Tibial nerve (tissue), 4 donors: ENCODE measurements around the gene SPINT2. TPM values are rescaled to one million over a fixed set of nuclear protein-coding genes. Genes with fewer than 3 reads are reported as not detected.

Source experiments
- DNase-seq, 2 donors: peaks; one replicate each; pipeline ENCODE4 v3.0.0-alpha.2; 2019; ENCODE audit warnings: low spot score in 2 of 2
- H3K27ac ChIP-seq, 4 donors: fragments of 200-600 bp; sonication (generic) in 3 of 4; one replicate each; pipeline ENCODE4 v1.5.1; 2017 to 2019; ENCODE audit warnings: mild to moderate bottlenecking in 1 of 4
- H3K27me3 ChIP-seq, 2 donors: fragments of 200-600 bp; sonication (generic) in 1 of 2; one replicate each; pipeline versions ENCODE4 v1.5.1 to v1.6.0; 2017 to 2019
- H3K36me3 ChIP-seq, 3 donors: fragments of 200-600 bp; sonication (generic); one replicate each; pipeline ENCODE4 v1.5.1; 2018 to 2019
- H3K4me1 ChIP-seq, 4 donors: fragments of 200-600 bp; sonication (generic) in 3 of 4; one replicate each; pipeline ENCODE4 v1.5.1; 2017 to 2019
- H3K4me3 ChIP-seq, 4 donors: fragments of 200-600 bp; sonication (generic) in 3 of 4; one replicate each; pipeline ENCODE4 v1.5.1; 2017 to 2019; ENCODE audit warnings: mild to moderate bottlenecking in 1 of 4, moderate library complexity in 1 of 4
- H3K9me3 ChIP-seq, 4 donors: fragments of 200-600 bp; sonication (generic) in 3 of 4; one replicate each; pipeline ENCODE4 v1.5.1; 2017 to 2019
- EP300 ChIP-seq, 2 donors: sonication (generic); formaldehyde crosslinking; IDR thresholded peaks; one replicate each; pipeline ENCODE4 v1.6.1; 2017; ENCODE audit warnings: antibody characterized with exemption in 2 of 2, mild to moderate bottlenecking in 1 of 2
- POLR2A ChIP-seq, 2 donors: fragments of 450-650 bp; IDR thresholded peaks; one replicate each; pipeline ENCODE4 v1.6.1; 2017; ENCODE audit warnings: antibody characterized with exemption in 2 of 2, mild to moderate bottlenecking in 2 of 2, moderate library complexity in 2 of 2
- WGBS, 2 donors: methylation state at CpG; one replicate each; pipeline ENCODE4 v1.1.5; 2018; 5-methylcytosine and 5-hydroxymethylcytosine counted together
- total RNA-seq, 4 donors: library from RNA; depleted of rRNA; stranded (reverse); fragments of >200 nt; gene quantifications; one replicate each; pipeline ENCODE4 v1.1.0, GENCODE V29; 2016
- TF ChIP-seq, protein P1 (sequence below), 5 experiments: fragments of 200-600 bp in 3 of 5; fragments of 450-650 bp in 2 of 5; sonication (generic) in 3 of 5; IDR thresholded peaks; one replicate each; pipeline ENCODE4 v1.5.1; 2016 to 2019; ENCODE audit warnings: antibody characterized with exemption in 5 of 5, mild to moderate bottlenecking in 3 of 5, moderate library complexity in 2 of 5

The SPINT2 gene
- total RNA-seq, 4 donors from 2014 or later, result 39.0 to 79.1 (median 45.5) TPM

DNA sequence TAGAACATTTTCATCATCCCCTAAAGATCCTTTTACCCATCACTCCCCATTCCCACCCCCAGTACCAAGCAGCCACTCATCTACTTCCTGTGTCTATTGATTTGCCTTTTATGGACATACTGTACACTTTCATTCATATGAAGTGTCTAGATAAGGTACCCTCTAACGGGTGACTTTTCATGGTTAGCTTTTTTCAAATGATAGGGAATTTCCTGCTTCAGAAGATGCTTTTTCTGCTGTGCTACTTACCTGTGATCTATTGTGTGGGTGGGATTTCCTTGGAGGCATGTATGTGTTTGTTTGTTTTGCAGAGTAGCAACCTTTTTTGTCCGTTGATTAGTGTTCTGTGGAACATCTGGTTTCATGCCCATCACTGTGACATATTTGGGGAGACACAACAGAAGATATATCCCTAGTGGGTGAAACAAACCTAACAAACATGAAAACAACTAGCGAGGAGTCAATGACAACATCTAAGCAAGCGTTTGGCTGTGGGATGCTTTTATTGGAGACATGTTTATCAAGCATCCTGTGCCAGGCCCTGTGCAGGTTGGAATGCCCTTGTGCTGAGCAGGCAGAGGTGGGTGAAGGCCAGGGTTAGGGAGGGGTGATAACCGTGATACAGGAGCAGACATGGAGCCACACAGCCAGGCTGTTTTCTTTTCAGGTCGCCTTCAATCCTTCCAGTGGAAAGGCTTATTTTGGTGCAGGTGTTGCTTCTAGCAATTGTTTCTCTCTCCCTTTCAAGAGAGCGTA lies 17.6 kb downstream of the SPINT2 start:
- WGBS, 2 donors, result 74 to 78% methylated on average over 7 of the region's 7 CpGs
- Histone ChIP-seq H3K9me3 (no peaks in the 10 kb centered on the region), H3K27ac (no peak overlapping the region)

DNA sequence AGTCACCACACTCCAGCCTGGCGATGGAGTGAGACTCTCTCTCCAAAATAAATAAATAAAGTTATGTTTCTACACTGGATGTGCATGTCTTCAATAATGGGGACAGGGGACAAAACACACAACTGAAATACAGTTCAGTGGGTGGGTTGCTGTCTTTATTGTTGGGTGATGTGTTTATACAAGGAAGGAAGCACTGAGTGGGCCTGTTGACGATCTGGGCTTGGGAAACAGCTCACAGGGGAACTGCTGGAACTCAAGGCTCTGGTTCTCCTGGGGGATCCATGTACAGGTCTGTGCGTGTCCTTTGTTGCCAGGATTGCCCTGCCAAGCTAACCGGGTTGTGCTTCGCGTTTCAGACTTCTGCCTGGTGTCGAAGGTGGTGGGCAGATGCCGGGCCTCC lies 18.9 kb downstream of the SPINT2 start:
- peaks cover 0 to 20% (median 7%) of the 10 kb centered on the region in 4 donors for H3K4me1 ChIP-seq
- no peak overlapping the region for H3K27ac ChIP-seq
- no peaks in the 10 kb centered on the region for H3K36me3 ChIP-seq
- no peaks in the 10 kb centered on the region for H3K27me3 ChIP-seq
- TF ChIP-seq, protein P1, sequence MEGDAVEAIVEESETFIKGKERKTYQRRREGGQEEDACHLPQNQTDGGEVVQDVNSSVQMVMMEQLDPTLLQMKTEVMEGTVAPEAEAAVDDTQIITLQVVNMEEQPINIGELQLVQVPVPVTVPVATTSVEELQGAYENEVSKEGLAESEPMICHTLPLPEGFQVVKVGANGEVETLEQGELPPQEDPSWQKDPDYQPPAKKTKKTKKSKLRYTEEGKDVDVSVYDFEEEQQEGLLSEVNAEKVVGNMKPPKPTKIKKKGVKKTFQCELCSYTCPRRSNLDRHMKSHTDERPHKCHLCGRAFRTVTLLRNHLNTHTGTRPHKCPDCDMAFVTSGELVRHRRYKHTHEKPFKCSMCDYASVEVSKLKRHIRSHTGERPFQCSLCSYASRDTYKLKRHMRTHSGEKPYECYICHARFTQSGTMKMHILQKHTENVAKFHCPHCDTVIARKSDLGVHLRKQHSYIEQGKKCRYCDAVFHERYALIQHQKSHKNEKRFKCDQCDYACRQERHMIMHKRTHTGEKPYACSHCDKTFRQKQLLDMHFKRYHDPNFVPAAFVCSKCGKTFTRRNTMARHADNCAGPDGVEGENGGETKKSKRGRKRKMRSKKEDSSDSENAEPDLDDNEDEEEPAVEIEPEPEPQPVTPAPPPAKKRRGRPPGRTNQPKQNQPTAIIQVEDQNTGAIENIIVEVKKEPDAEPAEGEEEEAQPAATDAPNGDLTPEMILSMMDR (IDR thresholded peaks at IDR 0.05), result no peak
- TF ChIP-seq POLR2A (IDR thresholded peaks at IDR 0.05) (no peak), EP300 (IDR thresholded peaks at IDR 0.05) (no peak)
- DNase-seq, result no peak
- WGBS, 2 donors, result 84 to 85% methylated on average over 8 of the region's 8 CpGs
- H3K4me3 ChIP-seq, result no peak overlapping the region
- no peaks in the 10 kb centered on the region for H3K9me3 ChIP-seq

More for the DNA sequence above, 17.6 kb downstream of the SPINT2 start:
- Histone ChIP-seq H3K36me3 (no peaks in the 10 kb centered on the region), H3K4me1 (peaks cover 0 to 25% (median 10%) of the 10 kb centered on the region in 4 donors), H3K27me3 (no peaks in the 10 kb centered on the region), H3K4me3 (no peak overlapping the region)
- DNase-seq, result no peak
- TF ChIP-seq, protein P1 (IDR thresholded peaks at IDR 0.05), result no peak
- no peak for TF ChIP-seq EP300 (IDR thresholded peaks at IDR 0.05)
- no peak for TF ChIP-seq POLR2A (IDR thresholded peaks at IDR 0.05)

DNA sequence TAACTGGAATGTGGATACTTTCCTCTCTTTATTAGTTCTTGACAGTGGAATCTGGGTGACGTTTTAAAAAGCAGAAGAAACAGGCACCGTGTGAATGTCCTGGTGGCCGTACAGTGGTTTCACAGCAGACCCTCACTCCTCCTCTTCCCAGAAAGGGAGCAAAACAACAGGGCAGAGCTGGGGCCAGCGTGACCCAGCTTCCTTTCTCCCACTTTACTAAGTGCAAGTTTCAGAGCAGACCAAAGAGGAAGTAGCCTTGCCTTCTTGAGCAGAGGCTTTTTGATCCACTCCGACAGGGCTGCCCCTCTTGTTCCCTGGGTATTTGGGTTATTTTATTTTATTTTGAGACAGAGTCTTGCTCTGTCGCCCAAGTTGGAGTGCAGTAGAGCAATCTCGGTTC lies 20.0 kb downstream of the SPINT2 start:
- H3K27ac ChIP-seq, result peak overlapping the region in 2 of 4 donors; percentile 5 to 26
- peaks cover 0 to 12% (median 5%) of the 10 kb centered on the region in 4 donors for H3K4me1 ChIP-seq
- no peaks in the 10 kb centered on the region for H3K36me3 ChIP-seq
- 51 to 53% methylated on average over 7 of the region's 7 CpGs for WGBS, 2 donors
- H3K27me3 ChIP-seq, result no peaks in the 10 kb centered on the region
- H3K4me3 ChIP-seq, result no peak overlapping the region
- TF ChIP-seq POLR2A (IDR thresholded peaks at IDR 0.05), result no peak
- peak in 1 of 2 donors; percentile 23 for TF ChIP-seq EP300 (IDR thresholded peaks at IDR 0.05)
- no peaks in the 10 kb centered on the region for H3K9me3 ChIP-seq
- DNase-seq, result no peak

DNA sequence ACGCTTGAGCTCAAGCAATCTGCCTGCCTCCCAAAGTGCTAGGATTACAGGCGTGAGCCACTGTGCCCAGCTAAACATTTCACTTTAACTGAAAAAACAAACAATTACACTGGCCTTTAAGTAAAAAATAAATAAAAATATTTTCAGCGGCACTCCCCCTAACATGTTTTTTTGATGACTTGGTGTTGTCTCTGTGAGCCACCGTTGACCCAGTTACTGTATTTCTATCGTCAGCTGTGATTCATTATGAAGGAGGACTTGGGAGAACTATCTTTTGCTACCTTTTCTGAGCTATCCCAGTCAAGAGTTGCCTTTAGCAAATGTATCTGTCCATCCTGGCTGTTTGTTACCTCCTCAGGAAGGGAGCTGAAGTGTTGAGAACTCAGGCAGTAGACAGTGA lies 21.2 kb downstream of the SPINT2 start:
- Histone ChIP-seq H3K27me3 (no peaks in the 10 kb centered on the region), H3K9me3 (no peaks in the 10 kb centered on the region), H3K4me1 (peaks cover 0 to 11% (median 5%) of the 10 kb centered on the region in 4 donors), H3K36me3 (peaks cover 0 to 6% (median 0%) of the 10 kb centered on the region in 3 donors), H3K27ac (no peak overlapping the region), H3K4me3 (no peak overlapping the region)
- DNase-seq, result no peak
- WGBS, 2 donors, result 76 to 82% methylated on average over 5 of the region's 5 CpGs
- TF ChIP-seq, protein P1 (IDR thresholded peaks at IDR 0.05), result no peak
- TF ChIP-seq POLR2A (IDR thresholded peaks at IDR 0.05) (no peak), EP300 (IDR thresholded peaks at IDR 0.05) (no peak)

DNA sequence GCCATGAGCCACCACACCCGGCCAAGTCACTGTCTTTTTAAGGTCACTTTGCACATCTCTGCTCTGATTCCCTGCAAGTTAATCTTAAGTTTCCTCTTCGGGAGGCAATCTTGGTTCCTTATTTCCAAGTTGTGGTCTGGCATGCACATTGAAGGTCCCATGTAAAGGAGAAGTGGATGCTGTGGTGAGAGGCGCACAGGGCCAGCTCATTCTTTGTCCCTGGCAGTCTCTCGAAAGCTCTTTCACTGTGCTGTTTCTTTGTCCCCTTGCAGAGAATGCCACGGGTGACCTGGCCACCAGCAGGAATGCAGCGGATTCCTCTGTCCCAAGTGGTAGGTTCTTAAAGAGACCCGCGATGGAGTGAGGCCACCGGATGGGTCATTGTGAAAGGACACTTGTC lies 23.2 kb downstream of the SPINT2 start:
- H3K4me1 ChIP-seq, result peaks cover 0 to 11% (median 5%) of the 10 kb centered on the region in 4 donors
- 40 to 63% methylated on average over 8 to 9 of the region's 9 CpGs for WGBS, 2 donors
- H3K27me3 ChIP-seq, result no peaks in the 10 kb centered on the region
- H3K27ac ChIP-seq, result peak overlapping the region in 2 of 4 donors; percentile 8 to 30
- H3K4me3 ChIP-seq, result no peak overlapping the region
- H3K36me3 ChIP-seq, result peaks cover 0 to 8% (median 0%) of the 10 kb centered on the region in 3 donors
- TF ChIP-seq, protein P1 (IDR thresholded peaks at IDR 0.05), result no peak
- peak in 1 of 2 donors; percentile 28 for TF ChIP-seq EP300 (IDR thresholded peaks at IDR 0.05)
- no peaks in the 10 kb centered on the region for H3K9me3 ChIP-seq
- no peak for DNase-seq
